Activated CD4-positive, alpha-beta T cell treated with anti-CD3 and anti-CD28 coated beads, Interleukin-10, Interleukin-2, amounts not matched to agents 100 ng/mL and 50 ng/mL, durations not matched to agents 16 hours and 8 hours (primary cell): ENCODE results near the gene HEPHL1.

ENCODE experiments used
- DNase-seq: peaks from one replicate; pipeline ENCODE4 v3.0.0-alpha.2; 2020

Gene HEPHL1

GRCh38 chr11:94025690-94026394 is 4.7 kb downstream of the HEPHL1 start:
- DNase-seq = no peak

DNA sequence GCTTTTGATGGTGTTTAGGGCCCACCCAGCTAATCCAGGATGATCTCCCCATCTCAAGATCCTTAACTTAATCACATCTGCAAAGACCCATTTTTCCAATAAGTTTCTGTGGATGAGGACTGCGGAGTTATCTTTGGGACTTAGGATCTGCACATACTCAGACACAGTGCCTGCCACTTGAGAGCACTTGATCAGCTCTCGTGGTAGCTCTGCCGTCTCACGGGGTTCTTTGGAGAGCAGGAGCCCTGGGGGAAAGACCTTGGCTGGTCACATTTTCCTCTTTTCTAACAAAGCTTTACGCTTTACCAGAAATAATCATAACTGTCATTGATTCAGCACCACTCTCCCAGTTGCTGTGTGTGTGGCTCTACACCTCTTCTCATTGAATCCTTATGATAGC is 6.1 kb downstream of the HEPHL1 start:
- no peak for DNase-seq

GRCh38 chr11:94028436-94028835 is 7.3 kb downstream of the HEPHL1 start:
- DNase-seq = no peak

GRCh38 chr11:94030059-94030458 is 8.9 kb downstream of the HEPHL1 start:
- DNase-seq = no peak

- DNase-seq = no peak
Measured at GRCh38 chr11:94031625-94032024, 10.5 kb downstream of the HEPHL1 start.

DNA sequence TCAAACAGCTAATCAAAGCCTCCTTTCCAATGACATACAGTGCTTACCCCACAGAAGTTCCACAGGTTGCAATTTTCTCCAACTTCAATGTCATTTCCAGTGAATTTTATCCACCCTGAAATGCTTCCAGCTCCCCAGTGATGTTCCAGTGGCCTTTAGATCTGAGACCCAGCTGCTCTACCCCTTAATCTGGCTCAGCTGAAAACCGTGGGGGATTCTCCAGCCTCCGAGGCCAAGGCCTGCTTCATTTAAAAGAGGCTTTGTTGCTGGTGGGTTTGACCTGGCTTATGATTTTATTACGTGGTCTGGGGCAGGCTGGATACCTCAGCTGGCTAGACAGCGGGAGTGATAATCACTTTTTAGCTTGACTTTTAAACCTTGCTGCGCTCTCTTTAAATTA is 10.9 kb downstream of the HEPHL1 start:
- DNase-seq = no peak

- no peak for DNase-seq
Measured at GRCh38 chr11:94032725-94033124, 11.6 kb downstream of the HEPHL1 start.

GRCh38 chr11:94034207-94034606 is 13.1 kb downstream of the HEPHL1 start:
- DNase-seq = no peak

DNA sequence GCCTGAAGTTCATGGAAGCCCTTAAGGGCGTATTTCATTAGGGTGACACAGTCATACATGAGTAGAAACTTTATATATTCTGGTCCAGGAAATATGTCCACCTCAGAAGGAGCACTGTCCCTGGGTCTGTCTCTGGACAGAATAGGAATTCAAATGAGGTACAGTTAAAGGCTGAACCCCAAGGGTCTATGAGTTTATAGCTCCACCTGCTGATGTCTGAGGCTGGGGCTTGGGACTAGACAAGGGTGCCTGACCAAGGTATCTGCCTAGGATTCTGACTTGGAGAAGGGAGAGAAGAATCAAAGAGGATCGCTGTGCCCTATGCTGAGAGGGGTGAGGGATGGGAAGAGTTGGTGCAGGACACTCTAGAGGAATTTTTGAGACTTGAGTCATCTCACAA is 14.9 kb downstream of the HEPHL1 start:
- no peak for DNase-seq

- no peak for DNase-seq
Measured at GRCh38 chr11:94043241-94043640, 22.1 kb downstream of the HEPHL1 start.

DNA sequence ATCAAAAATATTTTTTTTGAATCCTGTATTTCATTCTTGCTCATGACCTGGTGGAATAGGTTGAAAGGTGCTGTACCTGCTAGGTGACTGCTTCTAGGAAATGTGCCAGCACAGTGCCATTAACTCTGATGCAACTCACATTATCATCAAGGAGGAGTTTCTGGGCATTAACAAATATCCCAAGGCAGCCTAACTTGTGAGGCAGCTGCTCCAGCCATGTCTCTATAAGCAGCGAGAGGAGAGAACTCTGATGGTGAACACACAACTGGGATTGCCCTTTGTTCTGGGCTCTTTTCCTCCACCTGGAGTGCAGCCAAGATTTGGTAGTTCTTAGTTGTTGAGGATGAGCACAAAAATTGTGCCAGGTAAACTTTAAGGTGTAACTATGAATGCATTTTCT is 25.6 kb downstream of the HEPHL1 start:
- no peak for DNase-seq

DNA sequence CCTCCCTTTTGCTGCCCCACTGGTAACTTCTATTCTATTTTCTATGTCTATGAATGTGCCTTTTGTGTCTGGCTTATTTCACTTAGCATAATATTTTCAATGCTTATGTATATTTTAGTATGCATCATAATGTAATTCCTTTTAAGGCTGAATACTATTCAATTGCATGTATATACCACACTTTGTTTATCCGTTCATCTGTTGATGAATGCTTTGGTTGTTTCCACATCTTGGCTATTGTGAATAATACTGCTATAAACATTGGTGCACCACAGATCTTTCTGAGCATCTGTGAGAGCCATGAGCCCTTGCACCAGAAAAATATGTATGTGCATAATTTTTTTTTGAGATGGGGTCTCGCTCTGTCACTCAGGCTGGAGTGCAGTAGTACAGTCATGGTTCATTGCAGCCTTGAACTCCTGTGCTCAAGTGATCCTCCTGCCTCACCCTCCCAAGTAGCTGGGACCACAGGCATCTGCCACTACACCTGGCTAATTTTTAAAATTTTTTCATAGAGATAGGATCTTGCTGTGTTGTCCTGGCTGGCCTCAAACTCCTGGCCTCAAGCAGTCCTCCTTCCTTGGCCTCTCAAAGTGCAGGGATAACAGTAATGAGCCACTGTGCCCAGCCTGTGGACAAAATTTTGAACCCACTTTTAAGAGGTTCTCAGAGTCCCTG is 27.0 kb downstream of the HEPHL1 start:
- DNase-seq = no peak

- DNase-seq = no peak
Measured at GRCh38 chr11:94049351-94049750, 28.2 kb downstream of the HEPHL1 start.

GRCh38 chr11:94058630-94059029 is 37.5 kb downstream of the HEPHL1 start:
- no peak for DNase-seq

DNA sequence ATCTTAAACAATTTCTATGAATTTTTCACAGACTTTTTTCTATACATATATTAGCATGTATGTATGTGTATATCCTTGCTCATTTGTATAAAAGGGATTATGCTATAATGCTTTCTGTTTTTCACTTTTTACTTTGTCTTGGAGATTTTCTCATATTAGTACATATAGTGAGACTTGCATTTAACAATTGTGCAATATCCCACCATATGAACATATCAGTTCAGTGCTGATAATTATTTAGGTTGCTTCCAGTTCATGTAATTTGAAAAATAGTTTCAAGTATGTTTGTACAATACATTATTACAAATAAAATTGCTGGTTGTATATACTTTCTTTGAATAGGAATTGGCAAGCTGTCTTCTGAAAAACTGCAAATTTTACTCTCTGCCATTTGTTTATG is 37.9 kb downstream of the HEPHL1 start:
- DNase-seq = no peak

- no peak for DNase-seq
Measured at GRCh38 chr11:94060401-94060800, 39.2 kb downstream of the HEPHL1 start.

- no peak for DNase-seq
Measured at GRCh38 chr11:94062360-94062759, 41.2 kb downstream of the HEPHL1 start.

GRCh38 chr11:94066901-94067429 is 45.8 kb downstream of the HEPHL1 start:
- no peak for DNase-seq

GRCh38 chr11:94068764-94069163 is 47.6 kb downstream of the HEPHL1 start:
- DNase-seq = no peak

GRCh38 chr11:94077552-94078293 is 56.6 kb downstream of the HEPHL1 start:
- no peak for DNase-seq

DNA sequence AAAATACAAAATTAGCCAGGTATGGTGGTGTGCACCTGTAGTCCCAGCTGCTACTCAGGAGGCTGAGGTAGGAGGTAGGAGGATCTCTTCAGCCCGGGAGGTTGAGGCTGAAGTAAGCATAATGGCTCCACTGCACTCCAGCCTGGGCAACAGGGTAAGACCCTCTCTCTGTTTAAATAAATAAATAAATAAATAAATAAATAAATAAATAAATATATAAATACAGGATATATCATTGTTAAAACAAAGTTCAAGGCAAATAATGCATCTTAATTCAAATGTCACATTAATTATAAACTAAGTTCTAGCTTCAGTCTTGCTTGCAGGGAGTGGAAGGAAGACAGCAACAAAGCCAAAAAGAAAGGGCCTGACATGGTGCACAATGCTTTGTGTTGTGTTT is 63.0 kb downstream of the HEPHL1 start:
- no peak for DNase-seq

DNA sequence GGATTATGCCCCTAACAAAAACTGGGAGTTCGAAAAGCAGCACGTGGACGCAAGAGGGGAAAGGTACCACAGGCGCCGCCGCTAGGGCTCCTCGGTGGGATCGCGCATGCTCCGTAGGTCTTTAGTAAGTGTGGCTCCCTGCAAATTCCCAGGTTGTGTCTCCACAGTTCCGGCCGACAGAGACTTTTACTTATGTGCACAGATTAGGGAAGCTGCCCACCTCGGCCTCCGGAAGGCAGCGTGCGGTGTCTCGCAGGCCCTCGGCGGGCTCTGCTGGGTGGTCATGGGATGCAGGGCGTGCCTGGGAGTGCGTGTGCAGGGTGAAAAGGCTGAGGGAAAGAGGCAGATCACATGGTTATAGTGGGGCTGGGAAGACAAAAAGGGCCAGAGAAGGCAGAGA is 67.8 kb downstream of the HEPHL1 start:
- no peak for DNase-seq

DNA sequence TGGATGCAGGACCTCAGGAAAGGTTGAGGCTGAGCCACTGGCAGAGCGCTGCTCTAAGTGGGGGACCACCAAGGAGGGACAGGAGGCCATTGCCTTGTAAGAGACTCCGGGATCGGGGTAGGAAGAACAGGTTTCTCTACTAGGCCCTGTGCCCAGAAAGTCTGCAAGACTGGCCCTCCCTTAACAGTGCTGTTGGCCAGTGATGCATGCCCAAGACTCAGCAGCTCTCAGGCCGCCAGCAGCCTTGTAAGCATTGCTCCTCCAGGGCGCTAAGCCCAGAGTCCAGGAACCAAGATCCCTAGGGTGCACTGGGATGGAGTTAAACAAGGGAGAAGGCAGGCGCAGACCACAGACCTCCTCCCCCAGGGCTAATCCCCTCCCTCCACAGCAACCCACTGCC is 68.2 kb downstream of the HEPHL1 start:
- DNase-seq = no peak

GRCh38 chr11:94090401-94090800 is 69.2 kb downstream of the HEPHL1 start:
- no peak for DNase-seq
